ENCODE measurements around the gene LETM1. TPM values are rescaled to one million over a fixed set of nuclear protein-coding genes. Genes with fewer than 3 reads are reported as not detected.

LETM1 gene
- total and polyA plus RNA-seq, 2 donors (not counting 3 experiments of a cell fraction or from before 2014, with no cell fraction given) = 25.6 to 62.5 TPM

DNA sequence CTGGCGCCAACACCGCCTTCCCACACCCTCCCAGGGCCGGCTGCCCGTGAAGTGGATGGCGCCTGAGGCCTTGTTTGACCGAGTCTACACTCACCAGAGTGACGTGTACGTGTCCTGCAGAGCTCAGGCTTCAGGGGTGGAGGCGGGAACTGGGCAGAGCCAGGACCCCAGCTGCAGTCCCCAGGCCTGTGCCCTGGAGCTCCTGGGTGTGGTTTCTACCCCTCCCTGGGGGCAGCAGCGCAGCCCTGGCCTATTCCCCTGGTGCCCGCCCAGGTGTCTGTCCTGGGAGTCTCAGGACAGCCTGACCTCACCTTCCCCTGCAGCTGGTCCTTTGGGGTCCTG, 49.8 kb downstream of the LETM1 start:
- BruUV-seq (replicated peaks) = no TSS peak
- Histone ChIP-seq H3K27ac (ENCODE audit: insufficient read depth, low read depth, low read length) (no peak overlapping the region), H3K4me1 (ENCODE audit: control insufficient read depth, extremely low read depth, insufficient read depth, low read length) (no peaks in the 10 kb centered on the region), H3K36me3 (ENCODE audit: control insufficient read depth in 2 of 2, extremely low read depth in 1 of 2, insufficient read depth in 2 of 2, low read length in 2 of 2) (no peaks in the 10 kb centered on the region), H2AFZ (ENCODE audit: low read depth, low read length) (no peak overlapping the region), H3K79me2 (ENCODE audit: control insufficient read depth, insufficient read depth, low read length) (no peaks in the 10 kb centered on the region), H4K20me1 (replicated peaks; ENCODE audit: control insufficient read depth, extremely low read depth, insufficient read depth, low read length) (no peaks in the 10 kb centered on the region), H3K4me2 (ENCODE audit: insufficient read depth, low read length) (no peak overlapping the region), H3K27me3 (ENCODE audit: control insufficient read depth in 2 of 2, insufficient read depth in 2 of 2, low read length in 2 of 2) (no peaks in the 10 kb centered on the region), H3K4me3 (replicated peaks in 1 of 3; ENCODE audit: insufficient read depth in 1 of 3, low read depth in 1 of 3, low read length in 3 of 3) (no peak overlapping the region), H3K9me1 (replicated peaks; ENCODE audit: control insufficient read depth, extremely low read depth, insufficient read depth, low read length) (no peaks in the 10 kb centered on the region), H3K9me3 (replicated peaks; ENCODE audit: control insufficient read depth, insufficient read depth, low read length) (no peaks in the 10 kb centered on the region), H3K9ac (replicated peaks; ENCODE audit: extremely low read depth, insufficient read depth, low read length) (no peak overlapping the region)
- intact Hi-C loops (cut with micrococcal nuclease) (no loop called here), dilution Hi-C loops (cut with MboI; ENCODE audit: extremely low pct_ligation_motif_present, low sequenced_read_pairs) (no loop called here)
- ChIA-PET CTCF (no interaction called here), POLR2A (no interaction called here)
- TF ChIP-seq JUN (IDR thresholded peaks at IDR 0.05; ENCODE audit: borderline replicate concordance, insufficient read depth, insufficient read length, low read depth) = no peak
- no peak for TF ChIP-seq CTCF (IDR thresholded peaks at IDR 0.05; ENCODE audit: extremely low read depth in 1 of 2, insufficient read depth in 1 of 2, low read depth in 1 of 2, low read length in 2 of 2)
- no peak for TF ChIP-seq MYC (IDR thresholded peaks at IDR 0.05; ENCODE audit: low read depth, low read length)
- no peak for TF ChIP-seq POLR2AphosphoS5 (IDR thresholded peaks at IDR 0.05; ENCODE audit: insufficient read depth, low read depth, low read length)
- TF ChIP-seq MAX (IDR thresholded peaks at IDR 0.05; ENCODE audit: insufficient read depth, insufficient read length) = no peak
- no peak for TF ChIP-seq EZH2 (IDR thresholded peaks at IDR 0.05; ENCODE audit: borderline replicate concordance, low read depth, low read length, severe bottlenecking)
- TF ChIP-seq GATA2 (IDR thresholded peaks at IDR 0.05; ENCODE audit: insufficient read depth, insufficient read length, low read depth, low read length) = no peak
- no peak for TF ChIP-seq FOS (IDR thresholded peaks at IDR 0.05; ENCODE audit: borderline replicate concordance, insufficient read depth, low read length)
- TF ChIP-seq POLR2A (IDR thresholded peaks at IDR 0.05; ENCODE audit: low read depth, low read length) = no peak
- no peak for DNase-seq (ENCODE audit: low read depth, low spot score)
- FAIRE-seq = no peak

Data from endothelial cell of umbilical vein (primary cell).